HFFc6 (cell line): ENCODE results near the gene GAL3ST3. TPM values are rescaled to one million over a fixed set of nuclear protein-coding genes. Genes with fewer than 3 reads are reported as not detected.

ENCODE experiments used
- DNase-seq: peaks from one replicate; pipeline ENCODE4 v3.0.0-alpha.2; 2018
- H3K27ac Mint-ChIP-seq: 2 replicates; pipeline ENCODE4 v1.8.0; 2020; ENCODE audit warnings: mild to moderate bottlenecking, mixed read lengths
- H3K27me3 Mint-ChIP-seq: 2 replicates; pipeline ENCODE4 v1.8.0; 2021; ENCODE audit warnings: mild to moderate bottlenecking, moderate library complexity, mixed read lengths; ENCODE audit not compliant: insufficient read depth
- H3K36me3 Mint-ChIP-seq: 2 replicates; pipeline ENCODE4 v1.8.0; 2021; ENCODE audit warnings: low read depth, mixed read lengths
- H3K4me1 Mint-ChIP-seq: 2 replicates; pipeline ENCODE4 v1.8.0; 2020; ENCODE audit warnings: low read depth, mixed read lengths
- H3K4me3 Mint-ChIP-seq: 2 replicates; pipeline ENCODE4 v1.8.0; 2020; ENCODE audit warnings: mild to moderate bottlenecking, moderate library complexity, mixed read lengths
- H3K9me3 Mint-ChIP-seq: 2 replicates; pipeline ENCODE4 v1.8.0; 2020; ENCODE audit warnings: mild to moderate bottlenecking, mixed read lengths
- total RNA-seq, 6 experiments: library from RNA; stranded (reverse); fragmentation: NEBNext Ultra II Directional; extraction: Animal tissue kit (Norgen Biotek cat#: 25700); gene quantifications; 2 replicates in 1 of 6; 3 replicates in 5 of 6; pipeline ENCODE4 v1.2.3, GENCODE V29; 2021
- TF ChIP-seq, protein P1 (sequence below): fragments of 200-600 bp; sonication (generic); IDR thresholded peaks from 2 replicates; pipeline ENCODE4 v1.5.0; 2021; ENCODE audit warnings: antibody characterized with exemption, mild to moderate bottlenecking

GAL3ST3 gene
- total RNA-seq, 6 experiments from 2014 or later, result 0.14 TPM; not detected in 5

DNA sequence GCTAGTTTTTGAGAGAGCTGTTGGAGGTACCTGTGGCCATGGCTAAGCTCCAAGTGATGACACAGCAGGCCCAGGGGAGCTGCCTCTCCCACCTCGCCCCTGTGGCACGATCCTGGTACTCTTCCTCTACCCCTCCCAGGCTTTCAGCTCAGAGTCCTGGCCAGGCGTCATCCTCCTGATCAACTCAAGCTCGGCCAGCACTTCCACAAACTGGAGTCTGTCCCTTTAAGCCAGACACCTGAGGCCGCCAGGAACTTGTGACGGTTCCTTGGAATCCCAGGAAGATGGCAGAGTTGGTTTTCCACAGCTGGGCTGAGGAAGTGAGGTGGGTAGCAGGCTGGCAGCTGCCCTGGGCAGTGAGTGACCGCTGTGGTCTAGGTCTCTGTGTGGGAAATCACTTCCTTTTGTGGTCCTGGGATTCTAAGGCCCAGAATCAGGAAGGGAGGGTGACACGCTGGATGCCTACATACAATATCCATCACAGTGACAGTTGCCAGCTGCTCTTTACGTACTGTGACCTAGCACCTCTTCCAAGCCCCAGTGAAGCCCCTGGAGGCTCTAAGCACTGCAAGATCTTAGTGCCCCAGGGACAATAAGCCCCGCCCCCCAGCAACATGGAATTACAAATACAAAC is 40.4 kb downstream of the GAL3ST3 start:
- no peak overlapping the region for H3K4me3 Mint-ChIP-seq
- TF ChIP-seq, protein P1, sequence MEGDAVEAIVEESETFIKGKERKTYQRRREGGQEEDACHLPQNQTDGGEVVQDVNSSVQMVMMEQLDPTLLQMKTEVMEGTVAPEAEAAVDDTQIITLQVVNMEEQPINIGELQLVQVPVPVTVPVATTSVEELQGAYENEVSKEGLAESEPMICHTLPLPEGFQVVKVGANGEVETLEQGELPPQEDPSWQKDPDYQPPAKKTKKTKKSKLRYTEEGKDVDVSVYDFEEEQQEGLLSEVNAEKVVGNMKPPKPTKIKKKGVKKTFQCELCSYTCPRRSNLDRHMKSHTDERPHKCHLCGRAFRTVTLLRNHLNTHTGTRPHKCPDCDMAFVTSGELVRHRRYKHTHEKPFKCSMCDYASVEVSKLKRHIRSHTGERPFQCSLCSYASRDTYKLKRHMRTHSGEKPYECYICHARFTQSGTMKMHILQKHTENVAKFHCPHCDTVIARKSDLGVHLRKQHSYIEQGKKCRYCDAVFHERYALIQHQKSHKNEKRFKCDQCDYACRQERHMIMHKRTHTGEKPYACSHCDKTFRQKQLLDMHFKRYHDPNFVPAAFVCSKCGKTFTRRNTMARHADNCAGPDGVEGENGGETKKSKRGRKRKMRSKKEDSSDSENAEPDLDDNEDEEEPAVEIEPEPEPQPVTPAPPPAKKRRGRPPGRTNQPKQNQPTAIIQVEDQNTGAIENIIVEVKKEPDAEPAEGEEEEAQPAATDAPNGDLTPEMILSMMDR, result no peak
- no peak for DNase-seq
- H3K9me3 Mint-ChIP-seq, result no peaks in the 10 kb centered on the region
- H3K27me3 Mint-ChIP-seq, result peaks cover 2% of the 10 kb centered on the region
- H3K36me3 Mint-ChIP-seq, result peaks cover 5% of the 10 kb centered on the region; the same call in 1 of the 2 replicates
- H3K27ac Mint-ChIP-seq, result no peak overlapping the region
- H3K4me1 Mint-ChIP-seq, result peaks cover 15% of the 10 kb centered on the region

- no peak for DNase-seq
- peaks cover 15% of the 10 kb centered on the region for H3K4me1 Mint-ChIP-seq
- peaks cover 2% of the 10 kb centered on the region for H3K27me3 Mint-ChIP-seq
- peaks cover 5% of the 10 kb centered on the region for H3K36me3 Mint-ChIP-seq
- no peak overlapping the region for H3K4me3 Mint-ChIP-seq
- no peaks in the 10 kb centered on the region for H3K9me3 Mint-ChIP-seq
- H3K27ac Mint-ChIP-seq, result no peak overlapping the region
- TF ChIP-seq, protein P1, result no peak
Observed at GRCh38 chr11:66008095-66008467, 40.9 kb downstream of the GAL3ST3 start.

GRCh38 chr11:66007201-66007634 is 41.7 kb downstream of the GAL3ST3 start:
- H3K27ac Mint-ChIP-seq, result no peak overlapping the region
- peaks cover 5% of the 10 kb centered on the region for H3K36me3 Mint-ChIP-seq
- DNase-seq, result no peak
- peaks cover 15% of the 10 kb centered on the region for H3K4me1 Mint-ChIP-seq
- no peaks in the 10 kb centered on the region for H3K9me3 Mint-ChIP-seq
- H3K27me3 Mint-ChIP-seq, result peaks cover 2% of the 10 kb centered on the region
- no peak overlapping the region for H3K4me3 Mint-ChIP-seq
- TF ChIP-seq, protein P1, result no peak

DNA sequence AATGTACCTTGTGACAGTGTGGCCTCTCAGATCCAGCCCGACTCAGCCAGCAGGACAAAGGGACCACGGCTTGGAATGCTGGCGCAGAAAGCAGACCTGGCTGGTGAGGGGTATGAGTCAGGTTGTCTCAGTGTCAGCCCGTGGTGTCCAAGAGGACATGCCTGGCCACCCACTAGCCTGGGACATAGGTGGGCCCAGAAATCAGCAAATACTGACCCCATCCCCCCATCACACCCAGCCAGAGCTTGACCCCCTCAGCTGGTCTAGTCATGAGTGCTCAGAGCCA is 42.1 kb downstream of the GAL3ST3 start:
- H3K4me3 Mint-ChIP-seq, result no peak overlapping the region
- TF ChIP-seq, protein P1, result no peak
- no peak overlapping the region for H3K27ac Mint-ChIP-seq
- H3K4me1 Mint-ChIP-seq, result peaks cover 15% of the 10 kb centered on the region
- peaks cover 7% of the 10 kb centered on the region for H3K36me3 Mint-ChIP-seq
- DNase-seq, result no peak
- no peaks in the 10 kb centered on the region for H3K9me3 Mint-ChIP-seq
- peaks cover 3% of the 10 kb centered on the region for H3K27me3 Mint-ChIP-seq

DNA sequence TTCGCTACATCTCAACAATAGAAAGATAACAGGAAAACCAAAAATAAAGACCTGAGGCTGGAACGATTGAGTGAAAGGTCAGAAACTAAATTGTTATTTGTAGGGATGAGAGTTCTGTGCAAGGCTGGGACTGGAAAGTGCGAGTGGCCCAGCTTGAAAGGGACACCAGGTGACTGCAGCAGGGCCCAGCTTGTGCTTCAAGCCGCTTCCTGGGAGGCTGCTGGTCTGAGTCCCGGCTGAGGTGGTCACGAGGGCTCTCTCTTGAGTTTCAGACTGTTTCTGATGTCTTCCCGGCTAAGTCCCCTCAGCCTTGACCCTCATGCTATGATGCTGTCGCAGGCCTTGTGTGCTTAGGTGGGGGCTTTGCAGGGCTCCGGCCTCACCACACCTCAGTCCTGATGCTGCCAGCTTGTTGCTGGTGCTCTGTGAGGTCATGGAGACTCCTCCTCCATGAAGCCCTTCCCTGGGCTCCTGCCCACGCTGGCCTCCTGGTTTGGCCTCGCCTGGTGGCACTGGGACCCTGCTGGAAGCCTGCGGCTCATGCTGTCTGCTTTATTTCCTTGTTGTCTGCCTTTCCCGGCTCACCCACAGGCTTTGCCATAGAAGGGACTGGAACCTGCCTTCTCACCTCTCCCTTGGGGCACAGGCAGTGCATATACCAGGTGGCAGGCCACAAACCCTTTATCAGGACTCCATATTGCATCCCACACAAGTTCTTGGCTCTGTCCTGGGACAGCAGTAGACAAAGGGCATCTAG is 42.6 kb downstream of the GAL3ST3 start:
- no peak overlapping the region for H3K4me3 Mint-ChIP-seq
- H3K27me3 Mint-ChIP-seq, result peaks cover 3% of the 10 kb centered on the region
- no peaks in the 10 kb centered on the region for H3K9me3 Mint-ChIP-seq
- peaks cover 12% of the 10 kb centered on the region for H3K4me1 Mint-ChIP-seq
- H3K27ac Mint-ChIP-seq, result no peak overlapping the region
- DNase-seq, result no peak
- H3K36me3 Mint-ChIP-seq, result peaks cover 10% of the 10 kb centered on the region
- TF ChIP-seq, protein P1, result no peak
